Fibroblast of lung (primary cell): ENCODE data around the gene CNN3. TPM values are rescaled to one million over a fixed set of nuclear protein-coding genes. Genes with fewer than 3 reads are reported as not detected.

ENCODE experiments used
- DNase-seq, 2 donors: peaks; one replicate each; pipeline versions ENCODE4 v3.0.0 to v3.0.0-alpha.2; 2010; ENCODE audit warnings: low read depth in 2 of 2
- H2AFZ ChIP-seq: 2 replicates; pipeline ENCODE4 v1.5.1; 2012; ENCODE audit warnings: low read length, control low read depth, inconsistent platforms
- H3K27ac ChIP-seq: 2 replicates; pipeline ENCODE4 v1.5.1; 2011; ENCODE audit warnings: low read length, control low read depth; ENCODE audit not compliant: insufficient read depth
- H3K27me3 ChIP-seq: 2 replicates; pipeline ENCODE4 v1.5.1; 2011; ENCODE audit warnings: mild to moderate bottlenecking, low read length; ENCODE audit not compliant: control insufficient read depth, insufficient read depth
- H3K36me3 ChIP-seq: 2 replicates; pipeline ENCODE4 v1.5.1; 2011; ENCODE audit warnings: low read length; ENCODE audit not compliant: control insufficient read depth, insufficient read depth
- H3K4me1 ChIP-seq: 2 replicates; pipeline ENCODE4 v1.5.1; 2011; ENCODE audit warnings: low read length; ENCODE audit not compliant: control insufficient read depth, insufficient read depth; ENCODE audit errors: extremely low read depth
- H3K4me2 ChIP-seq: 2 replicates; pipeline ENCODE4 v1.5.1; 2011; ENCODE audit warnings: low read length, control low read depth; ENCODE audit not compliant: insufficient read depth; ENCODE audit errors: extremely low read depth
- H3K4me3 ChIP-seq, 4 experiments: fragments of 200-600 bp in 1 of 4; sonication (generic) in 1 of 4; replicated peaks in 1 of 4; 2 replicates each; pipeline ENCODE4 v1.5.1; 2011 to 2016; ENCODE audit warnings: low read length in 4 of 4, low read depth in 3 of 4, mild to moderate bottlenecking in 3 of 4, control low read depth in 2 of 4, inconsistent platforms in 1 of 4, mixed read lengths in 1 of 4; ENCODE audit not compliant: insufficient read depth in 1 of 4; ENCODE audit errors: control extremely low read depth in 1 of 4
- H3K79me2 ChIP-seq: 2 replicates; pipeline ENCODE4 v1.5.1; 2012; ENCODE audit warnings: mild to moderate bottlenecking, low read length, inconsistent platforms; ENCODE audit not compliant: control insufficient read depth, insufficient read depth
- H3K9ac ChIP-seq: 2 replicates; pipeline ENCODE4 v1.5.1; 2011; ENCODE audit warnings: mild to moderate bottlenecking, low read length, control low read depth; ENCODE audit not compliant: insufficient read depth
- H3K9me3 ChIP-seq: 2 replicates; pipeline ENCODE4 v1.5.1; 2012; ENCODE audit warnings: low read depth, low read length; ENCODE audit not compliant: control insufficient read depth, insufficient read depth
- H4K20me1 ChIP-seq: 2 replicates; pipeline ENCODE4 v1.5.1; 2011; ENCODE audit warnings: low read length; ENCODE audit not compliant: control insufficient read depth, insufficient read depth; ENCODE audit errors: extremely low read depth
- EZH2 ChIP-seq: IDR thresholded peaks from 2 replicates; pipeline ENCODE4 v1.5.1; 2012; ENCODE audit warnings: low read length, control low read depth, mild to moderate bottlenecking; ENCODE audit errors: missing control alignments
- polyA plus RNA-seq, 2 donors: library from polyadenylated mRNA; depleted of rRNA in 1 of 2; stranded (reverse) in 1 of 2; unstranded in 1 of 2; fragments of >200 nt; gene quantifications; 2 replicates each; pipeline ENCODE4 v1.2.1, GENCODE V29; 2011 to 2012; ENCODE audit warnings: missing spikeins in 1 of 2
- total RNA-seq: library from RNA; depleted of rRNA; stranded (reverse); fragments of >200 nt; gene quantifications from 2 replicates; pipeline ENCODE4 v1.2.1, GENCODE V29; 2014
- TF ChIP-seq, protein P1 (sequence below), 2 donors: IDR thresholded peaks in 1 of 2; conservative IDR thresholded peaks in 1 of 2; 1 replicate in 1 of 2; 2 replicates in 1 of 2; pipeline ENCODE4 v1.5.1; 2011 to 2012; ENCODE audit warnings: low read length in 2 of 2, control low read depth in 1 of 2, inconsistent platforms in 1 of 2, low read depth in 1 of 2, mild to moderate bottlenecking in 1 of 2

Gene CNN3
- total and polyA plus RNA-seq, 2 donors (not counting 1 experiment from before 2014, with no cell fraction given), result 601 to 670 TPM

- no peak overlapping the region for H3K4me3 ChIP-seq
- H3K36me3 ChIP-seq, result no peaks in the 10 kb centered on the region
- H3K9ac ChIP-seq, result no peak overlapping the region
- no peak for TF ChIP-seq EZH2
- TF ChIP-seq, protein P1, sequence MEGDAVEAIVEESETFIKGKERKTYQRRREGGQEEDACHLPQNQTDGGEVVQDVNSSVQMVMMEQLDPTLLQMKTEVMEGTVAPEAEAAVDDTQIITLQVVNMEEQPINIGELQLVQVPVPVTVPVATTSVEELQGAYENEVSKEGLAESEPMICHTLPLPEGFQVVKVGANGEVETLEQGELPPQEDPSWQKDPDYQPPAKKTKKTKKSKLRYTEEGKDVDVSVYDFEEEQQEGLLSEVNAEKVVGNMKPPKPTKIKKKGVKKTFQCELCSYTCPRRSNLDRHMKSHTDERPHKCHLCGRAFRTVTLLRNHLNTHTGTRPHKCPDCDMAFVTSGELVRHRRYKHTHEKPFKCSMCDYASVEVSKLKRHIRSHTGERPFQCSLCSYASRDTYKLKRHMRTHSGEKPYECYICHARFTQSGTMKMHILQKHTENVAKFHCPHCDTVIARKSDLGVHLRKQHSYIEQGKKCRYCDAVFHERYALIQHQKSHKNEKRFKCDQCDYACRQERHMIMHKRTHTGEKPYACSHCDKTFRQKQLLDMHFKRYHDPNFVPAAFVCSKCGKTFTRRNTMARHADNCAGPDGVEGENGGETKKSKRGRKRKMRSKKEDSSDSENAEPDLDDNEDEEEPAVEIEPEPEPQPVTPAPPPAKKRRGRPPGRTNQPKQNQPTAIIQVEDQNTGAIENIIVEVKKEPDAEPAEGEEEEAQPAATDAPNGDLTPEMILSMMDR (conservative IDR thresholded peaks at IDR 0.05 in 1 of 2, IDR thresholded peaks at IDR 0.05 in 1 of 2; ENCODE audit: low read depth in 1 of 2, low read length in 2 of 2), result no peak
- H3K4me1 ChIP-seq, result peaks cover 32% of the 10 kb centered on the region
- DNase-seq, result no peak
- peak overlapping the region; percentile 94 for H3K27ac ChIP-seq
- H3K9me3 ChIP-seq, result no peaks in the 10 kb centered on the region
- H4K20me1 ChIP-seq, result no peaks in the 10 kb centered on the region
- H3K4me2 ChIP-seq, result peak overlapping the region; percentile 34
- no peaks in the 10 kb centered on the region for H3K27me3 ChIP-seq
- H2AFZ ChIP-seq, result no peak overlapping the region
- H3K79me2 ChIP-seq, result no peaks in the 10 kb centered on the region
Measured at GRCh38 chr1:94862718-94863117, 64.2 kb downstream of the CNN3 start.

DNA sequence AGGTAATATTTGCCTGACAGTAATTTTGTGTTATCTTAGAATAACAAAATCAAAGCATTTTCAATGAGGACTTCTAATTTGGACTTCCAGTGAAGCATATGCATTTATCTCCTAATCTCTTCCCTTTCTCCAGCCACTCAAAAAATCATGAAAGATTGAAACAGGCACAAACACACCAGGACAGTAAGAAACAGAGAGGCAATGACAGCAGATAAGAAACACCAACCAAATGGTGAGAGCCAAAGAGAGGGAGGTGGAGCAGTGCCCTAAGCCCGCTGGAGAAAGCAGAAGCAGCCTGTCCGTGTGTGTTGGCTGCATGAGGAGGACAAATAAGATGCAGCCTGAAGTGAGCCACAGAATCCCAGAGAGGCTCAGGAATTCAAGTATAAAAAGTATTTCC is 67.7 kb downstream of the CNN3 start:
- H3K36me3 ChIP-seq, result no peaks in the 10 kb centered on the region
- H3K4me1 ChIP-seq, result peaks cover 25% of the 10 kb centered on the region
- no peaks in the 10 kb centered on the region for H3K9me3 ChIP-seq
- DNase-seq, result no peak
- no peak overlapping the region for H3K27ac ChIP-seq
- H3K4me2 ChIP-seq, result no peak overlapping the region
- no peaks in the 10 kb centered on the region for H3K79me2 ChIP-seq
- TF ChIP-seq, protein P1 (conservative IDR thresholded peaks at IDR 0.05 in 1 of 2, IDR thresholded peaks at IDR 0.05 in 1 of 2; ENCODE audit: low read depth in 1 of 2, low read length in 2 of 2), result no peak
- TF ChIP-seq EZH2, result no peak
- H3K9ac ChIP-seq, result no peak overlapping the region
- H3K27me3 ChIP-seq, result no peaks in the 10 kb centered on the region
- H3K4me3 ChIP-seq, result no peak overlapping the region
- H2AFZ ChIP-seq, result no peak overlapping the region
- no peaks in the 10 kb centered on the region for H4K20me1 ChIP-seq

- no peak overlapping the region for H3K9ac ChIP-seq
- H3K79me2 ChIP-seq, result no peaks in the 10 kb centered on the region
- H3K27ac ChIP-seq, result no peak overlapping the region
- peaks cover 18% of the 10 kb centered on the region for H3K4me1 ChIP-seq
- H3K36me3 ChIP-seq, result no peaks in the 10 kb centered on the region
- H3K27me3 ChIP-seq, result no peaks in the 10 kb centered on the region
- H2AFZ ChIP-seq, result no peak overlapping the region
- no peak overlapping the region for H3K4me2 ChIP-seq
- H3K9me3 ChIP-seq, result no peaks in the 10 kb centered on the region
- H3K4me3 ChIP-seq, result no peak overlapping the region
- TF ChIP-seq EZH2, result no peak
- TF ChIP-seq, protein P1 (conservative IDR thresholded peaks at IDR 0.05 in 1 of 2, IDR thresholded peaks at IDR 0.05 in 1 of 2; ENCODE audit: low read depth in 1 of 2, low read length in 2 of 2), result no peak
- no peaks in the 10 kb centered on the region for H4K20me1 ChIP-seq
- peak in 1 of 2 donors; percentile 54 for DNase-seq
Measured at GRCh38 chr1:94858276-94858675, 68.6 kb downstream of the CNN3 start.
